HepG2 (cell line): ENCODE measurements around the gene EIF1. TPM values are rescaled to one million over a fixed set of nuclear protein-coding genes. Genes with fewer than 3 reads are reported as not detected.

Experiments used
- ATF7 ChIP-seq, 2 experiments: fragments of 450-650 bp in 1 of 2; sonication (generic) in 1 of 2; formaldehyde crosslinking in 1 of 2; IDR thresholded peaks; 2 replicates each; pipeline versions ENCODE4 v1.4.0 to v1.6.1; 2016 to 2020; ENCODE audit warnings: antibody characterized with exemption in 1 of 2, mild to moderate bottlenecking in 1 of 2, missing genetic modification reagents in 1 of 2
- HNRNPLL ChIP-seq: fragments of 200-400 bp; formaldehyde crosslinking; IDR thresholded peaks from 2 replicates; pipeline ENCODE4 v1.6.1; 2017; ENCODE audit warnings: mild to moderate bottlenecking, low read depth, low read length; ENCODE audit not compliant: poor library complexity, severe bottlenecking
- KMT2B ChIP-seq: IDR thresholded peaks from 2 replicates; pipeline ENCODE4 v1.6.1; 2016; ENCODE audit warnings: missing genetic modification reagents, missing compliant biosample characterization
- MBD4 ChIP-seq: IDR thresholded peaks from 2 replicates; pipeline ENCODE4 v1.6.1; 2012; ENCODE audit warnings: low read length, inconsistent platforms, borderline replicate concordance
- RARA ChIP-seq: IDR thresholded peaks from 2 replicates; pipeline ENCODE4 v1.6.1; 2016; ENCODE audit warnings: missing genetic modification reagents, missing compliant biosample characterization
- RFXANK ChIP-seq: IDR thresholded peaks from 2 replicates; pipeline ENCODE4 v1.6.1; 2016
- RXRB ChIP-seq: IDR thresholded peaks from 2 replicates; pipeline ENCODE4 v1.6.1; 2016; ENCODE audit warnings: borderline replicate concordance, missing genetic modification reagents, missing compliant biosample characterization
- TP53 ChIP-seq: sonication (generic); formaldehyde crosslinking; conservative IDR thresholded peaks from 2 replicates; pipeline ENCODE4 v1.4.0; 2020; ENCODE audit warnings: missing genetic modification reagents
- ZBTB21 ChIP-seq: sonication (generic); formaldehyde crosslinking; IDR thresholded peaks from 2 replicates; pipeline ENCODE4 v1.4.0; 2020; ENCODE audit warnings: missing genetic modification reagents
- ZNF20 ChIP-seq: sonication (generic); formaldehyde crosslinking; IDR thresholded peaks from 2 replicates; pipeline ENCODE4 v1.4.0; 2020; ENCODE audit warnings: mild to moderate bottlenecking, moderate library complexity, missing genetic modification reagents
- ZNF253 ChIP-seq: sonication (generic); formaldehyde crosslinking; IDR thresholded peaks from 2 replicates; pipeline ENCODE4 v1.8.0; 2022; ENCODE audit warnings: mild to moderate bottlenecking, missing genetic modification reagents, borderline replicate concordance
- ZNF350 ChIP-seq: sonication (generic); formaldehyde crosslinking; IDR thresholded peaks from 2 replicates; pipeline ENCODE4 v1.4.0; 2020; ENCODE audit warnings: mild to moderate bottlenecking, low read depth, missing genetic modification reagents, borderline replicate concordance
- ZNF430 ChIP-seq: sonication (generic); formaldehyde crosslinking; IDR thresholded peaks from 2 replicates; pipeline ENCODE4 v1.9.0; 2021; ENCODE audit warnings: mild to moderate bottlenecking, missing genetic modification reagents
- ZNF441 ChIP-seq: sonication (generic); formaldehyde crosslinking; IDR thresholded peaks from 2 replicates; pipeline ENCODE4 v1.7.0; 2021; ENCODE audit warnings: missing genetic modification reagents, borderline replicate concordance
- ZNF652 ChIP-seq: IDR thresholded peaks from 2 replicates; pipeline ENCODE4 v1.6.1; 2016; ENCODE audit warnings: low read depth, borderline replicate concordance
- ZNF766 ChIP-seq: sonication (generic); formaldehyde crosslinking; IDR thresholded peaks from 2 replicates; pipeline ENCODE4 v1.5.0; 2020; ENCODE audit warnings: missing genetic modification reagents, borderline replicate concordance
- ZNF768 ChIP-seq: sonication (generic); formaldehyde crosslinking; IDR thresholded peaks from 2 replicates; pipeline ENCODE4 v1.4.0; 2020; ENCODE audit warnings: missing genetic modification reagents
- ZNF879 ChIP-seq: sonication (generic); formaldehyde crosslinking; IDR thresholded peaks from 2 replicates; pipeline ENCODE4 v1.8.1; 2023; ENCODE audit warnings: missing genetic modification reagents
- polyA plus RNA-seq, 8 experiments: library from polyadenylated mRNA; depleted of rRNA in 3 of 8; stranded (reverse) in 7 of 8; unstranded in 1 of 8; fragments of >200 nt; fragmentation: Illumina TruSeq in 4 of 8; extraction: Trizol in 4 of 8; gene quantifications; 2 replicates each; pipeline versions ENCODE4 v1.2.1 to v1.2.3, GENCODE V29; 2011 to 2016; ENCODE audit warnings: low read depth in 4 of 8, missing spikeins in 1 of 8, mixed read lengths in 1 of 8; ENCODE audit not compliant: insufficient read depth in 1 of 8
- total RNA-seq, 5 experiments: library from RNA; depleted of rRNA; stranded (reverse); fragments of >200 nt; fragmentation: Illumina TruSeq; extraction: Trizol; gene quantifications; 2 replicates each; pipeline ENCODE4 v1.2.3, GENCODE V29; 2016; ENCODE audit warnings: low read depth in 1 of 5
- TF ChIP-seq, protein P1 (sequence below): sonication (generic); formaldehyde crosslinking; IDR thresholded peaks from 2 replicates; pipeline ENCODE4 v1.5.1; 2020; ENCODE audit warnings: missing genetic modification reagents, mild to moderate bottlenecking, borderline replicate concordance
- TF ChIP-seq, protein P2 (sequence below): sonication (generic); formaldehyde crosslinking; IDR thresholded peaks from 2 replicates; pipeline ENCODE4 v1.4.0; 2020; ENCODE audit warnings: mild to moderate bottlenecking, missing genetic modification reagents
- TF ChIP-seq, protein P3 (sequence below): sonication (generic); formaldehyde crosslinking; IDR thresholded peaks from 2 replicates; pipeline ENCODE4 v1.5.0; 2020; ENCODE audit warnings: missing genetic modification reagents
- TF ChIP-seq, protein P4 (sequence below): sonication (generic); formaldehyde crosslinking; IDR thresholded peaks from 2 replicates; pipeline ENCODE4 v1.4.0; 2020; ENCODE audit warnings: mild to moderate bottlenecking, missing genetic modification reagents, borderline replicate concordance

Gene EIF1
- total and polyA plus RNA-seq, 2 of the 13 experiments (the other 11 are each of a cell fraction or from before 2014, with no cell fraction given) = 147 to 517 TPM

DNA sequence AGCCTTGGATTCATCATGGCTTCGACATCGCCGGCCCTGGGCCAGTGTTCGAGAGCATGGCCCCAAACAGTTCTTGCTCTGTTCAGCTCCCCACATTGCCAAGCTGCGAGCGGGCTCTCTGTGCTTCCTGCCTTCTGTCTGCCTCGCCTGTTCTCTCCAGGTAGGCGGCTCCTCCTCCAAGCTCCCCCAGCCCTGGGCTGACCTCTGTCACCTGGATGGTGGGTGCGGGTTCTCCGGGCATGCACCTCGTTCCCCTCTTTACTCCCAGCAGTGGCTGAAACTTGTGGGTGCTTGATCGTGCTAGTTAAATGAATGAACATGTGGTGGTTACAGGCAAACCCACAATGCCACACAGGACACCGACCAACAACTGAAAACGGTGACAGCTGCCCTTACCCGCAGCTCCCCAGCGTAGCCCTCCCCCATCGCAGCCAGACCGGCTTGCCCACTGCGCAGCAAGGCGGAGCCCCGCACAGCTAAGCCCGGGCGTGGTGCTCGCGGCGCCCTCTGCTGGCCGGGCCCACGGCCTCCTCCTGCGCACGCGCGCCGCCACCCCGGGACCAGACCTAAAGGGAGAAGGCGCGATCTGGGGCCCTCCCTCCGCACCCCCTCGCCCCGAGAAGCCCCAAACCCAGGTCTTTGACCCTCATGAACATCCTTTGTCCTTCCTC is 23.0 kb upstream of the EIF1 start (continued):
- TF ChIP-seq, protein P1, sequence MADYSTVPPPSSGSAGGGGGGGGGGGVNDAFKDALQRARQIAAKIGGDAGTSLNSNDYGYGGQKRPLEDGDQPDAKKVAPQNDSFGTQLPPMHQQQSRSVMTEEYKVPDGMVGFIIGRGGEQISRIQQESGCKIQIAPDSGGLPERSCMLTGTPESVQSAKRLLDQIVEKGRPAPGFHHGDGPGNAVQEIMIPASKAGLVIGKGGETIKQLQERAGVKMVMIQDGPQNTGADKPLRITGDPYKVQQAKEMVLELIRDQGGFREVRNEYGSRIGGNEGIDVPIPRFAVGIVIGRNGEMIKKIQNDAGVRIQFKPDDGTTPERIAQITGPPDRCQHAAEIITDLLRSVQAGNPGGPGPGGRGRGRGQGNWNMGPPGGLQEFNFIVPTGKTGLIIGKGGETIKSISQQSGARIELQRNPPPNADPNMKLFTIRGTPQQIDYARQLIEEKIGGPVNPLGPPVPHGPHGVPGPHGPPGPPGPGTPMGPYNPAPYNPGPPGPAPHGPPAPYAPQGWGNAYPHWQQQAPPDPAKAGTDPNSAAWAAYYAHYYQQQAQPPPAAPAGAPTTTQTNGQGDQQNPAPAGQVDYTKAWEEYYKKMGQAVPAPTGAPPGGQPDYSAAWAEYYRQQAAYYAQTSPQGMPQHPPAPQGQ (CRISPR knock-in tag) = no peak
- TF ChIP-seq ZNF652 (CRISPR knock-in tag) = no peak
- no peak for TF ChIP-seq ZNF766 (CRISPR knock-in tag)
- TF ChIP-seq KMT2B (CRISPR knock-in tag) = peak; percentile 48; the same call in 1 of the 2 replicates
- TF ChIP-seq ATF7 (IDR thresholded peaks at IDR 0.05) = no peak
- TF ChIP-seq ATF7 (CRISPR knock-in tag; IDR thresholded peaks at IDR 0.05) = no peak
- TF ChIP-seq TP53 (CRISPR knock-in tag) = no peak
- TF ChIP-seq RARA (CRISPR knock-in tag) = no peak
- peak; percentile 66; the same call in 1 of the 2 replicates for TF ChIP-seq ZNF350 (CRISPR knock-in tag)
- TF ChIP-seq HNRNPLL = peak; percentile 85
- TF ChIP-seq, protein P2, sequence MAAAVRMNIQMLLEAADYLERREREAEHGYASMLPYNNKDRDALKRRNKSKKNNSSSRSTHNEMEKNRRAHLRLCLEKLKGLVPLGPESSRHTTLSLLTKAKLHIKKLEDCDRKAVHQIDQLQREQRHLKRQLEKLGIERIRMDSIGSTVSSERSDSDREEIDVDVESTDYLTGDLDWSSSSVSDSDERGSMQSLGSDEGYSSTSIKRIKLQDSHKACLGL (CRISPR knock-in tag) = peak; percentile 70; the same call in 1 of the 2 replicates
- TF ChIP-seq ZBTB21 (CRISPR knock-in tag) = no peak
- TF ChIP-seq MBD4 = no peak
- peak; percentile 42; the same call in 1 of the 2 replicates for TF ChIP-seq ZNF768 (CRISPR knock-in tag)
- no peak for TF ChIP-seq ZNF430 (CRISPR knock-in tag)
- TF ChIP-seq ZNF441 (CRISPR knock-in tag) = peak; percentile 33; the same call in 1 of the 2 replicates
- TF ChIP-seq, protein P3, sequence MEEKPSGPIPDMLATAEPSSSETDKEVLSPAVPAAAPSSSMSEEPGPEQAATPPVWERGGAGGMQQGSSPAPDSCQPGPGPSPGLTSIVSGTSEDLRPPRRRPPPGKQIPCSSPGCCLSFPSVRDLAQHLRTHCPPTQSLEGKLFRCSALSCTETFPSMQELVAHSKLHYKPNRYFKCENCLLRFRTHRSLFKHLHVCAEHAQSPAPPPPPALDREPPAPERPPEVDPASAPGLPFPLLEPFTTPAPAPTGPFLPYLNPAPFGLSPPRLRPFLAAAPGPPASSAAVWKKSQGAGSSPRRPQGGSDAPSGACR = no peak
- no peak for TF ChIP-seq RFXANK
- peak; percentile 69; the same call in 1 of the 2 replicates for TF ChIP-seq RXRB (CRISPR knock-in tag)
- 0 out of 2 replicates have a peak, but pooled peaks have one; percentile 37 for TF ChIP-seq ZNF879 (CRISPR knock-in tag)
- no peak for TF ChIP-seq ZNF253 (CRISPR knock-in tag)
- no peak for TF ChIP-seq ZNF20 (CRISPR knock-in tag)
- TF ChIP-seq, protein P4, sequence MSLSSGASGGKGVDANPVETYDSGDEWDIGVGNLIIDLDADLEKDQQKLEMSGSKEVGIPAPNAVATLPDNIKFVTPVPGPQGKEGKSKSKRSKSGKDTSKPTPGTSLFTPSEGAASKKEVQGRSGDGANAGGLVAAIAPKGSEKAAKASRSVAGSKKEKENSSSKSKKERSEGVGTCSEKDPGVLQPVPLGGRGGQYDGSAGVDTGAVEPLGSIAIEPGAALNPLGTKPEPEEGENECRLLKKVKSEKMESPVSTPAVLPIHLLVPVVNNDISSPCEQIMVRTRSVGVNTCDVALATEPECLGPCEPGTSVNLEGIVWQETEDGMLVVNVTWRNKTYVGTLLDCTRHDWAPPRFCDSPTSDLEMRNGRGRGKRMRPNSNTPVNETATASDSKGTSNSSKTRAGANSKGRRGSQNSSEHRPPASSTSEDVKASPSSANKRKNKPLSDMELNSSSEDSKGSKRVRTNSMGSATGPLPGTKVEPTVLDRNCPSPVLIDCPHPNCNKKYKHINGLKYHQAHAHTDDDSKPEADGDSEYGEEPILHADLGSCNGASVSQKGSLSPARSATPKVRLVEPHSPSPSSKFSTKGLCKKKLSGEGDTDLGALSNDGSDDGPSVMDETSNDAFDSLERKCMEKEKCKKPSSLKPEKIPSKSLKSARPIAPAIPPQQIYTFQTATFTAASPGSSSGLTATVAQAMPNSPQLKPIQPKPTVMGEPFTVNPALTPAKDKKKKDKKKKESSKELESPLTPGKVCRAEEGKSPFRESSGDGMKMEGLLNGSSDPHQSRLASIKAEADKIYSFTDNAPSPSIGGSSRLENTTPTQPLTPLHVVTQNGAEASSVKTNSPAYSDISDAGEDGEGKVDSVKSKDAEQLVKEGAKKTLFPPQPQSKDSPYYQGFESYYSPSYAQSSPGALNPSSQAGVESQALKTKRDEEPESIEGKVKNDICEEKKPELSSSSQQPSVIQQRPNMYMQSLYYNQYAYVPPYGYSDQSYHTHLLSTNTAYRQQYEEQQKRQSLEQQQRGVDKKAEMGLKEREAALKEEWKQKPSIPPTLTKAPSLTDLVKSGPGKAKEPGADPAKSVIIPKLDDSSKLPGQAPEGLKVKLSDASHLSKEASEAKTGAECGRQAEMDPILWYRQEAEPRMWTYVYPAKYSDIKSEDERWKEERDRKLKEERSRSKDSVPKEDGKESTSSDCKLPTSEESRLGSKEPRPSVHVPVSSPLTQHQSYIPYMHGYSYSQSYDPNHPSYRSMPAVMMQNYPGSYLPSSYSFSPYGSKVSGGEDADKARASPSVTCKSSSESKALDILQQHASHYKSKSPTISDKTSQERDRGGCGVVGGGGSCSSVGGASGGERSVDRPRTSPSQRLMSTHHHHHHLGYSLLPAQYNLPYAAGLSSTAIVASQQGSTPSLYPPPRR (CRISPR knock-in tag) = no peak
